Measurements from ENCODE around the gene MAP9.

DNA sequence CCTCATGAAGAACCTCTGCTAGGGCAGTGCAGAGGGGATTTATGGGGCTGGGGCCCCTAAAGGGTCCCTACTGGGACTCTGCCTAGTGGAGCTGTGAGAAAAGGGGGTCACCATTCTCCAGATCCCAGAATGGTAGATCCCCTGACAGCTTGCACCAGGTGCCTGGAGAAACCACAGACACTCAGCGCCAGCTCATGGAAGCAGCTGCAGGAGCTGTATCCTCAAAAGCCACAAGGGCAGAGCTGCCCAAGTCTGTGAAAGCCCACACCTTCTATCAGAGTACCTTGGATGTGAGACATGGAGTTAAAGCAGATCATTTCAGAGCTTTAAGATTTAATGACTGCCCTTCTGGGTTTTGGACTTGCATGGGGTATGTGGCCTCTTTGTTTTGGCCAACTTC, 38.6 kb downstream of the MAP9 start:
- TF ChIP-seq, protein P1, sequence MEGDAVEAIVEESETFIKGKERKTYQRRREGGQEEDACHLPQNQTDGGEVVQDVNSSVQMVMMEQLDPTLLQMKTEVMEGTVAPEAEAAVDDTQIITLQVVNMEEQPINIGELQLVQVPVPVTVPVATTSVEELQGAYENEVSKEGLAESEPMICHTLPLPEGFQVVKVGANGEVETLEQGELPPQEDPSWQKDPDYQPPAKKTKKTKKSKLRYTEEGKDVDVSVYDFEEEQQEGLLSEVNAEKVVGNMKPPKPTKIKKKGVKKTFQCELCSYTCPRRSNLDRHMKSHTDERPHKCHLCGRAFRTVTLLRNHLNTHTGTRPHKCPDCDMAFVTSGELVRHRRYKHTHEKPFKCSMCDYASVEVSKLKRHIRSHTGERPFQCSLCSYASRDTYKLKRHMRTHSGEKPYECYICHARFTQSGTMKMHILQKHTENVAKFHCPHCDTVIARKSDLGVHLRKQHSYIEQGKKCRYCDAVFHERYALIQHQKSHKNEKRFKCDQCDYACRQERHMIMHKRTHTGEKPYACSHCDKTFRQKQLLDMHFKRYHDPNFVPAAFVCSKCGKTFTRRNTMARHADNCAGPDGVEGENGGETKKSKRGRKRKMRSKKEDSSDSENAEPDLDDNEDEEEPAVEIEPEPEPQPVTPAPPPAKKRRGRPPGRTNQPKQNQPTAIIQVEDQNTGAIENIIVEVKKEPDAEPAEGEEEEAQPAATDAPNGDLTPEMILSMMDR (IDR thresholded peaks at IDR 0.05) = no peak
- TF ChIP-seq POLR2A (IDR thresholded peaks at IDR 0.05) = no peak

Data from testis (tissue), 2 donors.